ENCODE results near the gene FGF1.

Gene FGF1

DNA sequence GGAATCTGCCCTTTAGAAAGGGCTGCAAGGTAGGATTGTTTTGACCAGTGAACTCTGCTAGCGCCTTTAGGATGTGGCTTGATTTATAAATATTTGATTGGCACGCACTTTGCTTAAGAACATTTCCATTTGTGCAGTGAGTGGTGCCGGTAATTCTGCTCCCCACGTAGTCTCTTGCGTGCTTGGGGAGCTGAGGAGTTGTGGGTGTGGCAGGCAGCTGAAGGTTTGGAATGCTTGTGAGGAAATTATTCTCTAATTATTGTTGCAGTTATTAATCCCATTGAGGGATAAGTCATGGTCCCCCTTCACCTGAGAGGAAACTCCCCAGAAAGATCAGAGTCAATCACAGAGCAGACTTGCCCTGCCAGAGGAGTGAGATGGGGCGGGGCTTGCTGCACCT is 76.7 kb downstream of the FGF1 start:
- no peak for DNase-seq

DNA sequence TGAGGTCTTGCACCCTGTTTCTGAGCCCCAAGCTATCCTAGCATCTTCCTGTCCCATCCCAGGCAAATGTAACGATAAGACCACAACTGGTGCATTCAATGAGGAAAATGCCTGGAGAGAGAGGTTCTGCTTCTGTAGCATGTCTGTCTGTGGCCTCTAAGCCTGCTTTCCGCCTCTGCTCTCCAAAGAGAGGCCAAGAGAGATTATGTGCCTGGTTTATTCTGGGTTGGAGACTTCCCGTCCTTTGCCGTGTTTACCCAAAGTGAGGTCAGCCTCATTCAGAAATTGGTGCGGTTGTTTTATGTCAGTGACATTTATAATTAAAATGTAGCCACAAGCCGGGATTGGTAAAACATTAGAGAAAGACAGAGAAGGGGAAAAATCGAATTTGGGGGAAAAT is 77.8 kb downstream of the FGF1 start:
- DNase-seq = no peak

DNA sequence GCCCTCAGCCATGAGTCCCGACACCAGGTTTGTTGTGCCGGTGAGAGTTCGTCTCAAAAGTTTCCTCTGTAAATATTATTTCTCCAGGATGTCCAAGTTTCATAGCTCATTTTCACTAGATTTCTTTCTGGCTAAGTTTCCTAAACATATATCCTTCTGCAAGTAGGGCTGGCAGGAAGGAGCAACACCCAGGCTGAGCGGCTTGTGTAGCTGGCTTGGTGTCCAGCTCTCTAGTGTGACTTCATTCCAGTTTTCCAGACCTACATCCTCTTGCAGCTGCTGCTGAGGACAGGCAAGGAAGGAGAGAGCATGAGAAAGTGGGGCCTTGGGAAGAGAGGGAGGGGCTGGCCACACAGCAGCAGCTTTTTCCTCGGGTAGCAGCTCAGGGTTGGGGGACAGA is 80.3 kb downstream of the FGF1 start:
- DNase-seq = no peak

DNA sequence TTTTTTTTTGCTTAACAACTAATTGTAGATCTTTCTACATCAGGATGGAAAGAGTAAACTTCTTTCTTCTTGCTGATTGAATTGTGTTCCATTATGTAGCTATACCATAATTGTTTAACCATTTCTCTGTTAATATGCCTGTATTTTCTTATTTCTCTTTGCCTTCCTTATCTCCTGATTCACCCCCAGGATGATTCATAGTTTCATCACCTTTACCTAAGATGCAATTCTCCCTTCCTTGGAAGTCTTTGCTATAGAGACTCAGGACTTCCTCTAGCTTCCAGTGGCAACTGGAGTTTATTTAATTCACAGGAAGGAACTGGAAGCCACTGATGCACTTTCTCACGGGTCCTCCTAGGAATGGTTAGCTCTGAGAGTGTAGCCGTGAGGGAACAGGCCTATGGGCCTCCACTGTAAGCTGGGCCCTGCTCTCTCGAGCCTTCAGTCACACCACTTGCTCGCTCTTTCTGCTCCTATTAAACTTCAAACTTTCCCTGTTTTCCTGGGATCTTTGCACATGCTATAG is 83.1 kb downstream of the FGF1 start:
- DNase-seq = no peak

DNA sequence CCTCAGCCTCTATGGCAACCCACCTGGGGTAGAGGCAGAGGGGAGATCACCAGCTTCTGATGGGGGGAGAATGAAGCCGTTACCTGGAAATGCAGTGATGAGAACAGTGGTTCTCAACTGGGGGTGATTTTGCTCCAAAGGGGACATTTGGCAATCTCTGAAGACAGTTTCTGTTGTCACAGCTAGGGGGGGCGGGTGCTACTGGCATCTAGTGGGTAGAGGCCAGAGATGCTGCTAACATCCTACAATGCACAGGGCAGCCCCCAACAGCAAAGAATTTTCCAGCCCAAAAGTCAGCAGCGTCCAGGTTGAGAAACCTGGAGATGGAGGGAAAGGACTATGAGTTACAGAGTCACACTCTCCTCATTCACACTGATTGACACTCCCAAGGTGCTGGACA is 84.5 kb downstream of the FGF1 start:
- no peak for DNase-seq

DNA sequence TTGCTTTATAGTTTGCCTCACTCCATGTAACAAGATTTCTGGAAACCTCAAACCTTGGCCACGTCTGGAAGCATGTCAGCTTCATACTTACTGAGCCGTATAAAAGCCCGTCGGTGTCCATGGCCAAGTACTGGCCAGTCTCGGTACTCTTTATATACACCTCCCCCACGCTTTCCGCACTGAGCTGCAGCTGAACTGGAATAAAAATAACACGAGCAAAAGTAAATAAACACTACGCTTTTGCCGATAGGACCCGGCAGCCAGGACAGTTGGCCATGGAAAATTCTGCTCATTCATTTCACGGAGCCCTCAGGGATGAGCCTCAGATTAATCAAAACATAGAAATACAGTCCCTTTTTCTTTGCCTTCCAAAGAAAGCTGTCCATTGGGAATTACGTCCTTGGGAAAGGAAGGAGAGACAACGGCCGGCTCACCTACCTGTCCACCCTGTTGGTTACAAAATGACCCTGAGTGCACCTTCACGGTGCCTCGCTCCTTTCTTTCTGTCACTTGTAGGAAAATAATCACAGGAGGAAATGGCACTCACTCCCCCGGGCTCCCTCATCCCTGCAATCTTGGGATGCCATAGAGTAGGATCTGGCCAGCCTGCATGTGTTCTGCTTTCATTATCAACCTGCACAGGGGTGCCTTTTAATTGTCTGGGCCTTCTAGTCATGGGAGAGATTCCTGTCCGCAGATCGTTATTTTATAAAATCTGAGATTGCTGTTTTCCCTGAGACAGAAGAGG is 85.1 kb downstream of the FGF1 start:
- DNase-seq = no peak

DNA sequence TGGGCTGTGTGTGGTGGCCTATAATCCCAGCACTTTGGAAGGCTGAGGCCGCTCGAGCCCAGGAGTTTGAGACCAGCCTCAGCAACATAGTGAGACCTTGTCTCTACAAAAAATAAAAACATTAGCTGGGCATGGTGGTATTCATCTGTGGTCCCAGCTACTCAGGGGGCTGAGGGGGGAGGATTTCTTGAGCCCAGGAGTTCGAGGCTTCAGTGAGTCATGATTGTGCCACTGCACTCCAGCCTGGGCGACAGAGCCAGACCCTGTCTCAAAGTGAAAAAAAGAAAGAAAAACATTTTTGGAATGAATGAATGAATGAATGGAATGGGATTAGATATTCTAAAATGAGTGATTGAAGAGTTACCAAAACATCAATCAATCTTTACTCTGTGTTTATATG is 85.8 kb downstream of the FGF1 start:
- DNase-seq = no peak

DNA sequence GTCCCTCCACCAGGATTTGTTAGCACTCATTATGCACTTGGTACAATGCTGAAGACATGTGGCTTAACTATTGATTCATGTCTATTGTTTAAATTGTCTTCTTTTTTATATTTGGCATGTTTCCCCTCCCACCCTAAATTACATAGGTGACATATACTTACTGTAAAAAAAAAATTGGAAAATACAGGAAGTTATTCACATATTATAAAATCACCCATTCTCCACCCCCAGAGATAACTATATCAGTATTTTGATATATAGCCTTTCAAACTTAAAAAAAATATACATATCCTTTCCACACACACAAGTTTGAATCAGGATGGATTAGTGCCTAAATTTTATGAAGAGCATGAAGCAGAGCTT is 87.6 kb downstream of the FGF1 start:
- no peak for DNase-seq

DNA sequence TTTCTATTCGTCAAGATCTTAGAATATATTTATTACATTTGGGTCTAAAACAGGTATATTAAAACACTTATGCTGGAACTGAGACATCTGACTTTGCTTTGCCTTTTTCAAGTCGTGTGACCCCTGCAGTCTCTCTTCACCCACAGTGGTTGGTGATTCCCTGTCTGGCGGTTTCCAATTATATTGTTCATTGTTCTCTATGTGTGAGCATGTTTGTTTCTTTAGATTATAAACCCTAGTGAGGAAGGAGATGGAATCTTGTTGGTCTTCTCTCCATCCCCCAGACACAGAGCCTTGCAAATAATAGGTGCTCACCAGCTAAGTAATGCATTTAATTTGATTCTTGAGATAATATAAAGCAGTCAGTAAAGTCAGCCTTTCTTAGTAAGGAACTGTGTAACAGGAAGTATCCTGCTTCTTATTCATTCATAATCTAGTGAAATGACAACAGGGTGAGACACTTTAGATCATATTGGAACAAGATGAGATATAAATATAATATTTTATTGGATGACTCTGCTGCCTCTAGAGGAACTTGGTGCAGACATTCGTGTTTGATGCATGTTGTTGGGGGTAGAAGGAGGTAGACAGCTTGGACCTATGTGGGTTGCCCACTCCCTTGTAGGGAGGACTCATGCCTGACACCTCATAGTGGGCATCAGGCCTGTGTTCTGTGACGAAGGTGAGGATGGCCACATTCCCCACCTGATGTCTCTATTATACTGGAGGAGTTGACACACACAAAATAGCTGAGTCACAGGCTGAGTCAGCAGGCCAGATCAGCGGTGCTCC is 88.1 kb downstream of the FGF1 start:
- DNase-seq = no peak

DNA sequence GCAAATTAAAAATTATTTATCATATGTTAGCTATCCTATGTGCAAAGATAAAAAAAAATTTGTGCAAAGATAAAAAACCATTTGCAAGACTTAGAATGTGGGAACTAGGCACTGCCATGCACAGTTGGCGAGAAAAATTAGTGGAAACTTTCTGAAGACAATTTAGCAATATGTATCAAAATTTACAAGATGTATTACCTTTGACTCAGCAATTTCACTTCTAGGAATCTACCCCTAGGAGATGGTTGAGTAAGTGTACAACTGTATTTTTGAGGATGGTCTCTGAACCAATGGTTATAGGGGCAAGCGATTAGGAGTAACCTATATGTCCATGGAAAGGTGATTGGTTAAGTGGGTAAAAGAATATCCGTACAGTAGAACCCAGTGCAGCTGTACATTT is 88.9 kb downstream of the FGF1 start:
- DNase-seq = no peak

DNA sequence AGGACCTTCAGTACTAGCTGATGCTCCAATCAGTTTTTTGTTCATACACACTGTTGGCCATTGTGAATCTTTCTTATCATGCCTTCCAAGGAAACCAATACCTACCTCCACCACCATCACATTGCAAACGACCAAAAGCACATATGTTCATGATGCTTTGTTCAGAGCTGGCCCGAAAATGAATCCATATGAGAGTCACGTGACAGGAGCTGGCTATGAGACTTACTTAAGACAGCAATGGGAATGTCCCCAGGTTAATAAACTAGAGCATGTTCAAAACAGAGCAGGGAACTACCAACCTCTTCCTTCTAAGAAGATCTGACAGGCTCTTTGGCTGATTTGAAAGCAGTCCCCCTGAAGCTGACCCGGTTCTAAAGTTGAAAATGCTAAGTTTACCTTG is 93.5 kb downstream of the FGF1 start:
- DNase-seq = no peak

DNA sequence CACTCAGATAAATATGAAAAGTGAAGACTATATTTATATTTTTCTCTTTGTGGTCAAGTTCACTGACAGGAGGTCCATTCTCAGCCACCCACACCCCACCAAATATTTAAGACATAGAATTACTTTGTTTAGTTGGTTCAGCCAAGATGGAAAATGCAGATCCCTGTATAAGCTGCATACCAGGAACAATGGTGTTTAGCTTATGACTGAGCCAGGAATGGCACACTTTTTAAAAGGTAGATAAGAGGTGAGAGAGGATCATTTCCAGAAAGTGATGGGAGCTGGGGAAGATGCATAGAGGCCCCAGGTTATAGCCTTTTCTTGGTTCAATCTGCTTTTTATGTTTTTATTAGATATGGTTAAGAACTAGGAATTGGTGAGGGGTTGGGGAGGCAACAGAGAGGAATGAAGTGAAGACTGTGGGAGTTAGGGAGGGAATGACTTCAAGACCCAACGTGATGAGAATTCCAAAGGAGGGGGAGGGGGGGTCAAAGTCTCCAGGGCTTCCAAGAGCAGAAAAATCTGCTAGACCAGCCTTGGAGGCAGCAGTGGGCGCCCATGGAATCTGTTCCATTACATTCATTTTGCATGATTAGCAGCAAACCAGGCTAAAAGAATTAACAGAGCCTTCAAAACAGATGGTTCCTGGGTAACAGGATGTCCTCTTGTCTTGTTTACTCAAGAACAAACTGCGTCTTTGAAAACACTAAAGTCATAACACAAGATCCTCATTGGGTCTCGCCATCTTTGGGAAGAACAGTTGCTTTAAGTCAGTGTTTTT is 95.2 kb downstream of the FGF1 start:
- no peak for DNase-seq

DNA sequence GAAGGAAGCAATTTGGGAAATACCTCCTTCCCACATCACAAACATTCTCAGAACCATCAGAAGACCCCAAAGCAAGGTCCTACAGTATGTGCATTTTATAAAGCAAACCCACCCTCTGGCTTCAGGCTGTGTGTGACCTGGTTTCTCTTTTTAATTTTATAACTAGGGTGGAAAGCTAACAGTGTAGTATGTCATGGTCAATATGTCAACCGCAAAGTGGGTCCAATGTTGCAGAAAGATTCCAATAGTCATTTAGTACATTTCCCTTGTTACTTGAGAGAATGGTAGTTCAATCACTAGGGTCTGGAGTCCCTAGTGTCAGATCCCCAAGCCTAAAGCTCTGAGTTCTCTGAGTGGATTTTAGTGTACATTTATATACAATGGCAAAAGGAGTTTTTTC is 96.2 kb downstream of the FGF1 start:
- DNase-seq = no peak

DNA sequence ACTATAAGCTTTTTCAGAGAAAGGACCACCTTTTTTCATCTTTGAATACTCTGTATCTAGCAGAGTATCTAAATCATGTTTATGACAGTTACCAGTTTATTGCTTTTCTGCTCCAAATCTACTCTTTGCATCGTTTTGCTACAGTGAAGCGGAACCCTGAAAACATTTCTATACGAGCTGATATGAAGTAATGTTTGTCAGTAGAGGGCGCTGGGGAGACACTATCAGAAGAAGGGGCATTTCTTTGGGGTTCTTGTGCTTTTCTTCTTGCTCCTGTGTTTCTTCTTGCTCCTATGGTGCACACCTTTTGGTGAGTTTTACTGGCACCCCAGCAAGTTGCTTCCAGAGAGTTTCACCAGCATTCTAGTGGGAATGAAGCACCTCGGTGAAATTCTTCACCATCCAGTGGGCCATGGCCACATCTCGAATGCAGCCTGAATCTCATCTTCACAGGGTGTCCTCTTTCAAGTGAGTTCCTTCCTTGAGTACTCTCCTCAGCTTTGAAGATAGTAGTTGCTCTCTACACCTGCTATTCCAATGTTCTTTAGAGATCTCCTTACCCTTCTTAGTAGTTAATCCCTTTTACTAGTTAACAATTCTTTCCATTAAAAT is 98.4 kb downstream of the FGF1 start:
- no peak for DNase-seq

DNA sequence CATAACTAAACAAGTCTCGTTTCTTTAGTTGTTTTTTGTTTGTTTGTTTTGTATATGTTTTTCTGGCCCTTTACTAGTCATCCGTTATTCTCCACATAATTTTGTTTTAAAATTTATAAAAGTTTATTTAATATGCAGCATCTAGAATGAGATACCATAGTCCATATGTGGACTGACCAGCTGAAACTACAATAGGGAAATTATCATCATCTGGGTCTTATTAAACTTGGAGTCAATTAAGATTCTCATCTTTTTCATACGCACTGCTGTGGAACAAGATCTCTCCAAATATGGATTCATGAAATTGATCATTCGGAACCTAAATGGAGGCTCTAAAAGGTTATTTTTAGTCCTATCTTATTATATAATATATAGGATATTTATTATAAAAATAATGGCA is 99.3 kb downstream of the FGF1 start:
- no peak for DNase-seq

DNA sequence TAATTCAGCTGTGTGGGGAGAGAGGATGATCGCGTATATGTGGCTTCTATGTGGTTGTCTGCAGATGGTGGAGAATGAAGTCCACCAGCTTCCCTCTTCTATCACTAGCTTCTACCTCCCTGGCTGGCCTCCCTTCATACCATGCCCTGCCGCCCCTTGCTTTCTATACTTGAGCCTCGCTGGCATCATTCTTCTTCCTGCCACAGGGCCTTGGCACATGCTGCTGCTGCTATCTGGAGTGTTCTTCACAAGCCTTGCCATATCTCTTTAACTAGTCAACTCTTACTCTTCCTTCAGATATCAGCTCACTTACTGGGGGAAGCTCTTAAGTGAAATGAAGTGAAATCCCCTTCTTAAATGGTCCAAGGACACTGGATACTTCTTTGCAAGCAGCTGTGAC is 100.4 kb downstream of the FGF1 start:
- no peak for DNase-seq

DNA sequence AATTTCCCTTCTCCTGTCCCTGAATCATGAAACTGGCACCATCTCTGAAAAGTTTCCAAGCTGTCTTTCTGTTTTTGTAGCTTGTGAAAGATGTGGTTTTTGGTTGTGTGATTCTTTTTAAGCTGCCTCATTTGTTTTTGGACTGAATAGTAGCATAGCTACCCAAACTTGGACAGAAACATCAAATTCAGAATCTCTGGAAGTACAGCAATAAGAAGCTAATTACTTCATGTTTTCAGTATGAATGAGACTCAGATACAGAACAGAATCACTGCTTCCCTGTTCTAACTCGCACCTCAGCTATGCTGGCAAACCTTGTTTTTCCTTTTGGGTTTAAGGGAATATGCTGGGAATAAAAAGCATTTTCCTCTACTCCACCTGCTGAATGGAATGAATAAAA is 101.0 kb downstream of the FGF1 start:
- DNase-seq = no peak

DNA sequence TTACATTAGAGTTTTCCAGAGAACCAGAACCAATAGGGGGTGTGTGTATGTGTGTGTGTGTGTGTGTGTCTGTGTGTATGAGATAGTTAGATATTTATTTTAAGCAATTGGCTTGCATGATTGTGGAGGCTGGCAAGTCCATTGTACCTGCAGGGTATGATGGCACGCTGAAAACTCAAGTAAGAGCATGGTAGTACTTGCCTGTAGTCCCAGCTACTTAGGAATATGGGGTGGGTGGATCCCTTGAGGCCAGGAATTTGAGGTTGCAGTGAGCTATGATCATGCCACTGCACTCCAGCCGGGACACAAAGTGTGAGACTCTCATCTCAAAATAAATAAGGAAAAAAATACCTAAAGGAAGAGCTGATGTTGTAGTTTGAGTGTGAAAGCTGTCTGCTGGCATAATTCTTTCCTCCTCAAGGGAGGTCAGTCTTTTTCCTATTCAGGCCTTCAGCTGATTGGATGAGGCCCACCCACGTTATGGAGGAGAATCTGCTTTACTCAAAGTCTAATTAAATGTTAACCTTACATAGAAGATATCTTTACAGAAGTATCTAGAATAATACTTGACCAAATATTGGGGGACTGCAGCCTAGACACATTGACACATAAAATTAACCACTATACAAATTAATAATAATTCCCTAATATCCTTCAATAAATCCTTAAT is 107.6 kb downstream of the FGF1 start:
- no peak for DNase-seq

DNA sequence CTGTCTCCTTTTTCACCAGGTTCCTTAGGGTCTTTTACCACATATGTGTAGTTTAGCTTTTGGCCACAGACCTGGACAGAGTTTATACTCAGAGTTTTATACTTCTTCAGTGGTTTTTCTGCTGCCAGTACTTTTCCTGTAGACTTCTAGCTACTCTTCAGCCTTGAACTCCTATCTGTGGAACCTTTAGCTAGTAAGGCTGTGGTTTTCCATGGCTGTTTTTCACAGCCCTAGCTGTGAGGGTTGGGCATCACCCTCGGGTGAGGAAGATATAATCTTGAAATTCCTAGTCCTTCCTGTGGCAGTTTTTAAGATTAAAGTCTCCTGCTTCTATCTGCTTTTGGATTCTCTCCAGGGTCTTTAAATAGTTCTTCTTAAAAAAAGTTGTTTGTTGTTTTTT is 109.1 kb downstream of the FGF1 start:
- DNase-seq = no peak

DNA sequence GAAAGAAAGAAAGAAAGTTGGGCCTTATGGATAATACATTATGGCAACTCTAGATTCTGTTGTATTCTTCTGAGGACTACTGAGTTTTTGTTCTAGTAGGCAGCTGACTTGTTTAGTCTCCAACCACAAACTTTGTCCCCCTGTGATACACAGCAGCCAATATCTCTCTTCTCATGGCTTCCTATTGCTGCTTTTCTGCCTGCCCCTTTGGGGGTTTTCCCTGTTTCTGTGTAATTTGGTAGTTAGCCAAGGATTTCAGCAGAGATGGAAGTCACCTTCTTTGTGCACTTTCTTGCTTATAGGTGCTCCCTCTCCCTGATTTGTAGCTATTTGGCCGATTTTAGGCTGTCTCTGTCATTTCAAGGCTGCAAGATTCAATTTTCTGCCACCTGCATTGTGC is 109.6 kb downstream of the FGF1 start:
- no peak for DNase-seq

DNA sequence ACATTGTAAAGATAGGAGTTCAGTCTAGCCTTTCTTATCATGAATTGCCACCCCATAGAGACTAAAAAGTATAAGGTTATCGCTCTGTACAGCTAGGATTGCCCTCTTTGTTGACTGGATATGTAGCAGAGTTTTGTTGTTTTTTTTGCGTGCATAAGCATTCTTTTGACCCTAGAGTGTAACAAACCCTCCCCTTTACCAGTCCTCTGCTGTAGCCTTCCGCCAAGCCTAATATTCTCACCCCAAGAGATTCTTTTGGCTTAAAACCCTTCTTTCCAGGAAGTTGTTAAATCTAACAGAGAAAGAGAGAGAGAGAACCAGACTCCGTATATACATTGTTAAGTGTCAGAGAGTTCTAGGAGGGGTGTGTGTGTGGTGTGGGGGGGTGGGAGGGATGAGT is 113.9 kb downstream of the FGF1 start:
- DNase-seq = no peak

DNA sequence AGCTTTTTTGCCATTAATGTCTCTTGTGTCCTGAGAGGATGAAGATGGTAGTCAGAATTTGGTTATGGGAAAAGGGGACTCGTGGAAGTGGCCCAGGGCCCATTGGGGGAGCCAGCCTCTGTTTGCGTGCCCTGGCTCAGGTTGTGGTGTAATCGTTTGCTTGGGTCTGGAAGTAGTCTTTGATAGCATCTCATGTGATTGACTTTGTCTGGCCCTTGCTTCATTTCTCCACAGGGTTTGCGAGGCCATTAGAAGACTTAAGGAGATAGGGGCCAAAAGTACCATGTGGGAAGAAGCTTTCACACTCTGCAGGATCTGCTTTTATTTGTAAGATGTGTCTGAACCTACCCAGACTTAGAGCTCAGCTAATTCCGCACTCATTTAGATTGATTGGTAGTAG is 114.5 kb downstream of the FGF1 start:
- no peak for DNase-seq

DNA sequence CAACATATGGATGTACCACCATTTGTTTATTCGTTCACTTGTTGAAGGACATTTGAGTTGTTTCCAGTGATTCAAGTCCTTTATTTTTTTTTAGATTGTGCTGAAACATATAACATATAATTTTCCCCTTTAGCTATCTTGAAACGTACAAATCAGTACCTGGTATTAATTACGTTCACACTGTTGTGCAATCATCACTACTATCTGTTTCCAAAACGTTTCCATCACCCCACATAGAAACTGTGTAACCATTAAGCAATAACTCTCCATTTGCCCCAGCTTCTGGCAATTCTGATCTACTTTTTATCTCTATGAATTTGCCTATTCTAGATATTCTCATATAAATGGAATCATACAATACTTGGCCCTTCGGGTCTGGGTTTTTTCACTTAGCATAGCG is 116.0 kb downstream of the FGF1 start:
- DNase-seq = no peak
